HEK293T (cell line): Measurements from ENCODE around the gene PRAF2.

Source experiments
- HDGF ChIP-seq: fragments of 450-650 bp; IDR thresholded peaks from 2 replicates; pipeline ENCODE4 v1.6.1; 2017; ENCODE audit warnings: antibody characterized with exemption, borderline replicate concordance
- LEF1 ChIP-seq: fragments of 450-650 bp; IDR thresholded peaks from 2 replicates; pipeline ENCODE4 v1.6.1; 2017; ENCODE audit warnings: mild to moderate bottlenecking, borderline replicate concordance
- TARDBP ChIP-seq: fragments of 450-650 bp; IDR thresholded peaks from 2 replicates; pipeline ENCODE4 v1.6.1; 2016

DNA sequence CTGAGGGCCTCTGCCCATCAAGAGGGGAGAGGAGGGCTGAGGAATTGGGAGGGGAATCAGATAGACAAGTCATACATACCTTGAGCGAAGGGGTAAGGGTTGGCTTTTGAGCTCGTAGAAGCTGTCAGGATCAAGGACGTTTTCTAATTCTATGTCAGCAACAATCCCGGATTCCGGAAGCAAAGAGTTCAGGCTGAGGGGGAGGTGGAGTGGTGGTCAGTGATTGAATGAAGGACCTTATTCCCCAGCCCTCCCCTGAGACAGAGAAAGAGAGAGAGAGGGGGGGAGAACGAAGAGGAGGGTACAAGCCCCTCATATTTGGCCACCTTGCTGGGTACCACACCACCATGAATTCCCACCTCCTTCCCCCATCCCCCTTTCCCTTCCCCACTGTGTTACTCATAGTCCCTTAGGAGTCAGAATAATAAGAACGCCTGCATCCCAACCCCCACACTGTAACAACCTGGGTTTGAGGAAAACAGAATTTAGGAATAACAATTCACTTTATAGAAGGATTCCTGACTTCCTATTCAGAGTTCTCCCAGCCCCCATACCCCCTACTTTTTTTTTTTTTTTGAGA lies 33.3 kb downstream of the PRAF2 start:
- TF ChIP-seq TARDBP (no peak), HDGF (no peak), LEF1 (no peak)
